Activated T-helper 1 cell treated with anti-CD3 and anti-CD28 coated beads, Interleukin-12 subunit alpha, Interleukin-12 subunit beta, Interleukin-2, Interleukin-4 antibody, amounts not matched to agents 30 ng/mL and 10 ng/mL and 1 ng/mL, durations not matched to agents 14 hours and 24 hours and 36 hours (primary cell): ENCODE data around the gene ITIH5. TPM values are rescaled to one million over a fixed set of nuclear protein-coding genes. Genes with fewer than 3 reads are reported as not detected.

Experiments used
- DNase-seq: peaks from one replicate; pipeline ENCODE4 v3.0.0; 2021; ENCODE audit warnings: low spot score
- H3K27ac Mint-ChIP-seq: one replicate; pipeline ENCODE4 v1.8.0; 2021; ENCODE audit warnings: mild to moderate bottlenecking, mixed read lengths
- H3K27me3 Mint-ChIP-seq: one replicate; pipeline ENCODE4 v1.8.0; 2022; ENCODE audit warnings: mild to moderate bottlenecking, moderate library complexity, mixed read lengths; ENCODE audit not compliant: insufficient read depth
- H3K36me3 Mint-ChIP-seq: one replicate; pipeline ENCODE4 v1.8.0; 2021; ENCODE audit warnings: low read depth, mixed read lengths
- H3K4me1 Mint-ChIP-seq: one replicate; pipeline ENCODE4 v1.8.0; 2021; ENCODE audit warnings: low read depth, mixed read lengths
- H3K4me3 Mint-ChIP-seq: one replicate; pipeline ENCODE4 v1.8.0; 2021; ENCODE audit warnings: mild to moderate bottlenecking, moderate library complexity, mixed read lengths
- H3K9me3 Mint-ChIP-seq: one replicate; pipeline ENCODE4 v1.8.0; 2021; ENCODE audit warnings: mixed read lengths
- intact Hi-C: fragments of 100-400 bp; cut with micrococcal nuclease; formaldehyde crosslinking; loops from one replicate; pipeline ENCODE4 v1.15.1; 2024
- total RNA-seq: library from RNA; stranded (reverse); gene quantifications from 2 replicates; pipeline ENCODE4 v1.2.3, GENCODE V29; 2022

The ITIH5 gene
- total RNA-seq, 1 donor from 2014 or later, result not detected

DNA sequence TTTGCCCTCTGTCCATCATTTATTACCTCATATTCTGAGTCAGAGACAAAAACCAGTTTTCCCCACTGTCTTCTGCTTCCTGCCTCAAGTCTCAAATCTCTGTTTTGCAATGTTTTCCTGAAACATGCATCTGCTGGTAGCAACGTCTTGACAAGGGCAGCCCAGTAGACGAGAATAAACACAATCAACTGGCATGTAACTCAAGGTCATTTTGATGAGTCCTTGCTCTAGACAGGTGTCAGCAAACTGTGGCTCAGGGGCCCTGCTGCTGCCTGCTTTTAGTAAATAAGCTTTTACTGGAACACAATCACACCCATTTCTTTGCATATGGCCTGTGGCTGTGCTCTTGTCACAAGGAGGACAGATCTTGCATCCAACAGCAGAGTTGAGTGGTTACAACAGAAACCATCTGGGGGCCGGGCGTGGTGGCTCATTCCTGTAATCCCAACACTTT lies 59.8 kb downstream of the ITIH5 start:
- DNase-seq, result no peak
- no peaks in the 10 kb centered on the region for H3K9me3 Mint-ChIP-seq
- no peaks in the 10 kb centered on the region for H3K4me1 Mint-ChIP-seq
- intact Hi-C loops, result no loop called here
- peaks cover 2% of the 10 kb centered on the region for H3K27me3 Mint-ChIP-seq
- no peak overlapping the region for H3K27ac Mint-ChIP-seq
- no peak overlapping the region for H3K4me3 Mint-ChIP-seq
- no peaks in the 10 kb centered on the region for H3K36me3 Mint-ChIP-seq

DNA sequence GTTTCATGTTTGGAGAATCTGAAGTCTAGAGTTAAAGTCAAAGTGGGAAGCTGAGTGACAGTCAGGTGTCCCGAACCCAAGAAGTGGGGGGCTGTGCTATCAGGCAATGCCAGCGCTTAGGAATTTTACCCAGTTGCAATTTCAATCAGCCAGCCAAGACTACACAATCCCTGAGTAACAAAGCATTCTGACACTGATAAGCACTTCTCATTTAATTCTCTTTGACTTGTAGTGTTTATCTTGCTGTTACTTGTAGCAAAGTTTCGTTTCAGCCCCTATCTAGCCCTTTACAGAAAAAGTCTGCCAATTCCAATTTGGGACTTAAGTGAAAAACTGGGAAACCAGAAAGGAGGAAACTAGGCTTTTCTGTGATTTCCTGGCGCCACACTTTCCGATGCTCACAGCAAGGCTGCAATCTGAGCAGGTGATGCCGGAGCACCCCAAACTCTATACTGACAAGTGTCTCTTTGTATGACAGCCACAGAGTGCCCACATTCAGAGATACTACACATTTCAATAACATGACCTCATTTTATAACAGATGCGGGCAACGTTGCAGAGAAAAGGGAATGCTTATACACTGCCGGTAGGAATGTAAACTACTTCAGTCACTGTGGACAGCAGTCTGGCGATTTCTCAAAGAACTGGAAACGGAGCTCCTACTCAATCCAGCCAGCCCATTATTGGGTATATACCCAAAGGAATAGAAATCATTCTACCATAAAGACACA lies 61.0 kb downstream of the ITIH5 start:
- Mint-ChIP-seq H3K36me3 (no peaks in the 10 kb centered on the region), H3K27me3 (peaks cover 2% of the 10 kb centered on the region), H3K4me1 (no peaks in the 10 kb centered on the region), H3K4me3 (no peak overlapping the region), H3K9me3 (no peaks in the 10 kb centered on the region), H3K27ac (no peak overlapping the region)
- DNase-seq, result no peak
- intact Hi-C loops, result no loop called here

DNA sequence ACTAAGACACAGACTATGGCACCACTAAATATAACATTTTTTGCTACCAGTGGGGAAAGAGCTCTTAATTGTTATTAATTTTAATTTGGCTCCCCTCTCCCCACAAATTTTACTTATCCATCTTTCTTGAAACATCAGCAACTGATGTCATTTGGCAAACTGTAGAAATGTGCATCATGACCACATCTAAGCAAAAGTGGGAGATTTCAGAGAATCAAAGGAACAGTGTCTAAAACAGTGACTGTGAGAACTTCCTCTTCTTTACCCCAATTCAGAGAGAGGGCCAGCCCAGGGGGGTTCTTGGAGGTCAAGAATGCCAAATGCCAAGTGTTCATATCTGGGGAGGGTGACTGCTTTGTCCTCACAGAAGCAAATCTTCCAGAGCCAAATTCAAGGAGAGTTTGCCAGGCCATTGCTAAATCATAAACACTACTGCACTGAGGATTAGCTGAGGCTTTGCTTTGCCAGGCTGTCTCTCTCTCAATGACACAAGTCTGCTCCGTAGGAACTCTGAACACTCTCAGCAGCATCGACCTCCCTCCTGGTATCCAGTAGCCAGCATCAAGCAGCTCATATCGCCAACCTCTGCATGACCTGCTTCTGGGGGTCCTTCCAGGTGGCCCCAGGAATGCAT lies 65.6 kb downstream of the ITIH5 start:
- Mint-ChIP-seq H3K4me1 (no peaks in the 10 kb centered on the region), H3K9me3 (no peaks in the 10 kb centered on the region), H3K4me3 (no peak overlapping the region), H3K36me3 (no peaks in the 10 kb centered on the region), H3K27me3 (peaks cover 5% of the 10 kb centered on the region), H3K27ac (no peak overlapping the region)
- intact Hi-C loops, result no loop called here
- no peak for DNase-seq

DNA sequence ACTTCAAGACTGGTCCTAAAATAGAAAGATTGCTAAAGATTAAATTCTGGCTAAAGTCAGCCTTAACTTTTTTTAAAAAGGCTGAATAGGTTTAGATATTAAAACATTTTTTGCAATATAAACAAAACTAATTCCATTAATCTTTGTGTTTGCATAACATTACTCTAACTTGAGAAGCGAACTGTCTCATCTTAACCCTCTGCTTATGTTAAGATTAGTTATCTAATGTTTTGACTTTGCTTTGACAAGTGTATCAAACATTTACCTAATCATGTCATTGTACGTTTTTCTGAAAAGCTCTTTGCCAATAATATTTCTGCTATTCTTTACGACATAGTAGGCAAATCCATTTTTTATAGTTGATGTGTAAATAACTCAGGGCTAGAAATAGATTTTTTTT lies 68.0 kb downstream of the ITIH5 start:
- H3K9me3 Mint-ChIP-seq, result no peaks in the 10 kb centered on the region
- H3K36me3 Mint-ChIP-seq, result no peaks in the 10 kb centered on the region
- H3K4me3 Mint-ChIP-seq, result no peak overlapping the region
- peaks cover 5% of the 10 kb centered on the region for H3K27me3 Mint-ChIP-seq
- intact Hi-C loops, result no loop called here
- H3K4me1 Mint-ChIP-seq, result no peaks in the 10 kb centered on the region
- DNase-seq, result no peak
- no peak overlapping the region for H3K27ac Mint-ChIP-seq

DNA sequence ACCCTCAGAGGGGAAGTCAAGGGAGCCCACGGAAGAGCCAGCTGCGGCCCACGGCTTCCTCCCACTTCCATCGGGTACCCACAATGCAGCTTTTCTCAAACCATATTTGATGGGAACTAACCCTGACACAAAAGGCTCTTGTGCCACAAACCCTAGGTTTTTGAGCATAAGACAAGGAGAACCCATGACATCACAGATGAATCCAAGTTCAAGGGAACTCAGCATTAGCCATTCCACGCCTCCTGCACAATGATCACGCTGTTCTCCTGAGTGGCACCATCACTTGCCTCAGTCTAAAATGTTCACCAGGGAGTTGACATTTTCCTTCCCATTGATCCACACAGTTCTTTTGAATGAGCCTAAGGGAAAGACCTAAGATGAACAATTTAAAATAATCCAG lies 70.4 kb downstream of the ITIH5 start:
- no peaks in the 10 kb centered on the region for H3K4me1 Mint-ChIP-seq
- DNase-seq, result no peak
- intact Hi-C loops, result no loop called here
- H3K9me3 Mint-ChIP-seq, result no peaks in the 10 kb centered on the region
- H3K27ac Mint-ChIP-seq, result no peak overlapping the region
- H3K4me3 Mint-ChIP-seq, result no peak overlapping the region
- H3K27me3 Mint-ChIP-seq, result peaks cover 5% of the 10 kb centered on the region
- no peaks in the 10 kb centered on the region for H3K36me3 Mint-ChIP-seq

DNA sequence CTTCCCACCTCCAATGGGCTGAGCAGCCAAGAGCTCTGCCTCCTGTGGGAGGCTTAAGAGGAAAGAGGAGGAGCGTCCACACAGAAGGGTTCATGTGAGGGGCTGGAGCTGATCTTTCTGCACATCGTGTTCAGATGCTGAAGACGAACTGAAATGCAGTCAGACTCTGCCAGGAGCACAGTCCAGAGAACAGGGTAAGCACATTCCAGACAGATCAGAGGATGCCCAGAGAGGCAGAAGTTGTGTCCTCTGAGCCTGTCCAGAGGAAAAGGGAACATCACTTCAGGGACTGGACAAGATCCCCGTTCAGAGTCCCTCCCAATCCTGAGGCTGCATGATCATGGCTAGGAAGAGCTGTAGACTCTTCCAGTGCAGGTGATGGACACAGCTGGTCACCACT lies 72.9 kb downstream of the ITIH5 start:
- H3K36me3 Mint-ChIP-seq, result no peaks in the 10 kb centered on the region
- H3K9me3 Mint-ChIP-seq, result no peaks in the 10 kb centered on the region
- intact Hi-C loops, result no loop called here
- H3K27ac Mint-ChIP-seq, result no peak overlapping the region
- no peak overlapping the region for H3K4me3 Mint-ChIP-seq
- no peak for DNase-seq
- H3K27me3 Mint-ChIP-seq, result peaks cover 3% of the 10 kb centered on the region
- no peaks in the 10 kb centered on the region for H3K4me1 Mint-ChIP-seq

DNA sequence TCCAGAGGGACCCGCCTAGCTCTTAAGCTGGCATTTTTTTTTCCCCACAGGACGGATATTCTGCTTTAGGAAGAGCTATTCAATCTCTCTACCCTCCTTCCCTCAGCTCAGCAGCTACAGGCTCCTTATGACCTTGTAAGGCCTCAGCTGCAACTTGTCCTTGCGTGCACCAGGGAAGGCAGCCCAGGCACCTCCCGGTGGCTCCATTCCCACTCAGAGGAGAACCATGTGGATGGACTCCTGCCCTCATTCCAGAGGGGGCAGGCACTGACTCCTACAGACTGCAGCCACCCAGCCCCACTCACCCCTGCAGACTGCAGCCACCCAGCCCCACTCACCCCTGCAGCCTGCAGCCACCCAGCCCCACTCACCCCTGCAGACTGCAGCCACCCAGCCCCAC lies 73.7 kb downstream of the ITIH5 start:
- H3K27ac Mint-ChIP-seq, result no peak overlapping the region

DNA sequence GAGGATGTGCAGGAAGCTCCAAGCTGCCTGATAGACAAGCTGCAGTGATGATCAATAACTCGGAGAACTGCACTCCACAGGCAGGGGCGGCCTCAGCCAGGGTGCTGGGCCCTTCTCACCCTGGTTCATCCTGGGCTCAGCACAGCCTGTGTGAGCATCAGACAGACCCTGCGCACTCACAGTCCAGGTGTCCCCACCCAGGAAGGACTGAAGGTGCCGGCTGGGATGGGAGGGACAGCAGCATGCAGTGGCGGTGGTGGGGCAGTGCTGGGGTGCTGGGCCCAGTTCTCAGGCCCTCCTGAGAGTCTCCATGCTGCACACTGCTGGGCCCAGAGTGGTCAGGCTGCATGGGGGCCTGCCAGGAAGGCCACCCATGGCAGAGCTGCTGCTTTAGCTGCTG lies 74.1 kb downstream of the ITIH5 start:
- no peak overlapping the region for H3K4me3 Mint-ChIP-seq
- peaks cover 2% of the 10 kb centered on the region for H3K27me3 Mint-ChIP-seq
- intact Hi-C loops, result no loop called here
- DNase-seq, result no peak
- no peaks in the 10 kb centered on the region for H3K9me3 Mint-ChIP-seq
- no peaks in the 10 kb centered on the region for H3K36me3 Mint-ChIP-seq
- no peaks in the 10 kb centered on the region for H3K4me1 Mint-ChIP-seq
- H3K27ac Mint-ChIP-seq, result no peak overlapping the region

More for the DNA sequence above, 73.7 kb downstream of the ITIH5 start:
- Mint-ChIP-seq H3K27me3 (peaks cover 2% of the 10 kb centered on the region), H3K36me3 (no peaks in the 10 kb centered on the region), H3K4me1 (no peaks in the 10 kb centered on the region), H3K9me3 (no peaks in the 10 kb centered on the region), H3K4me3 (no peak overlapping the region)
- intact Hi-C loops, result no loop called here
- DNase-seq, result no peak

DNA sequence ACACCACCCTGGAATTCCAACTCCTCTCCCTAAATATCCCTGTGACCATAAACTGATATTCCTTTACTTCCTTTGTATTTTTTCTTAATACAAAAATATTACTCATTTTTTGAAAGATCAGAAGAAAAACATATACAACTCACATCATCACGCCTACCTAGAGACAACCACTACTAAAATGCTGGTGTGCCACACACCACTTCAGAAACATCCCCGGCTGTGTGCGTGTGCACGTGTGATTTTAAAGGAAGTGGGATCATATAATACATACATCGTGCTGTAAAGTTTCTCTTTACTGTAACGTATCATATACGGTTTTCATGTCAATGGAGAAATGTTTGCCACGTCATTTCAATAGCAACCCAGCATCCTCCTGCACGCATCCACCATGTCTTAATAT lies 76.5 kb downstream of the ITIH5 start:
- no peaks in the 10 kb centered on the region for H3K36me3 Mint-ChIP-seq
- no peaks in the 10 kb centered on the region for H3K4me1 Mint-ChIP-seq
- no peak for DNase-seq
- H3K4me3 Mint-ChIP-seq, result no peak overlapping the region
- peaks cover 2% of the 10 kb centered on the region for H3K27me3 Mint-ChIP-seq
- intact Hi-C loops, result no loop called here
- H3K27ac Mint-ChIP-seq, result no peak overlapping the region
- H3K9me3 Mint-ChIP-seq, result no peaks in the 10 kb centered on the region

DNA sequence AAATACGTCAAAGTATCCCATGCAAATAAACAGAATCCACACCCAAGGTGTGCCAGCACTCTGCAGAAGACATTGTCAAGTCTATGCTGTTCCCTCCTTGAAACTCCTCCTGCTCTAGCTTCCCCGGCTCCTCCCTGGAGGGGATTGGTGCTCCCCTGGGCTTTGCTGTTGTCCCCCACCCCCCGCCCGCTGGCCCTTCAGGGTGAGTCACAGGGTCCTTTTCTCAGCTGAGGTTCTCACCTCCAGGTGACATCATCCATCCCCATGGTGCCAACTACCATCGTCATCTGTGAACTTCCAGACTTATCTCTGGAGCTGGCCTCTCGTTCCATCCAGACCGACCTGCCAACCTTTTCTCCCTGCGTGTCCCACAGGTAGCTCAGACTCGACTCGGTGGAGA lies 77.0 kb downstream of the ITIH5 start:
- Mint-ChIP-seq H3K36me3 (no peaks in the 10 kb centered on the region), H3K27me3 (peaks cover 2% of the 10 kb centered on the region), H3K27ac (no peak overlapping the region), H3K4me1 (no peaks in the 10 kb centered on the region), H3K9me3 (no peaks in the 10 kb centered on the region), H3K4me3 (no peak overlapping the region)
- DNase-seq, result no peak
- intact Hi-C loops, result no loop called here

DNA sequence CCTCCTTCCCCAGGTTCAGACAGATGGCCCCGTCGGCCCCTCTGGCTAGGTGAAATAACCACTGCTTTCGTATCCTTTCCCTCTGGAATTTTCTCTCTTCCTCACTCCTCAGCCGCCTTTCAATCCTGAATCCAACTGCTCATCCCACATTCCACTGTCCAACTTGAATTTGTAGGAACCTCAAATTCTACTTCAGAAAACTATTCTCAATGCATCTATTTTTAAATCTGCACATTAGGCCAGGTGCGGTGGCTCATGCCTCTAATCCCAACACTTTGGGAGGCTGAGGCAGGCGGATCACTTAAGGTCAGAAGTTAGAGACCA lies 78.9 kb downstream of the ITIH5 start:
- H3K27ac Mint-ChIP-seq, result no peak overlapping the region
- intact Hi-C loops, result no loop called here
- no peaks in the 10 kb centered on the region for H3K4me1 Mint-ChIP-seq
- no peaks in the 10 kb centered on the region for H3K9me3 Mint-ChIP-seq
- H3K4me3 Mint-ChIP-seq, result no peak overlapping the region
- H3K36me3 Mint-ChIP-seq, result no peaks in the 10 kb centered on the region
- H3K27me3 Mint-ChIP-seq, result peaks cover 2% of the 10 kb centered on the region
- no peak for DNase-seq

DNA sequence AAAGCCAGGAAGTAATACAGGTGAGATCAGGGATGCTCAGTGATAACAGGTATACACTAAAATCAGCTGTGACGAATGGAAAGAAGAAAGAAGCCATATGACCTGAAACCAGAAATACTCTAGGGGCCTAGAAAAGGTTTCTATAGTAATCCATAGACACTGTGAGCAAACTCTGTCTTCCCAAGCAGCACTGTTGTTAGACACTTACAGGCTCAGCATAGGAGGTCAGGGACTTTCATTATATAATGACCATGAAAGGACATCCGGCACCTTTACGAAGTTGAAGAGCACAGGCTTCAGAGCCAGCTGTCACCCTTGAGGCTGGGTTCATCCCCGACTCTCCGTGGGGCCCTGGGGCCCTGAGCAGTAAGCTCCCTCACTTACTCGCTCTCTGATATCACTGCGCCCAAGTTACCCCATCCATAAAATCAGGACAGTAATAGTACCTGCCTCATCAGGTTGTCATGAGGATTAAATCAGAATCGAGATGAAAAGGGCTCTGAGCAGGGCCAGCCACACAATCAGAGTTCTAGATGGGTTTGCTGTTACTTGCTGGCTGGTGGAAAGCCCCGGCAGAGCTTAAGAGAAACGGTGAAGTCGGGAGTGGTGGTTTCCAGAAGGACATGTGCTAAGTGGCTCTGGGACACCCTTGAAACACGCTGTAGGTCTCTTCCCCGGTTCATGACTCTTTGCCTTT lies 79.5 kb downstream of the ITIH5 start:
- H3K36me3 Mint-ChIP-seq, result no peaks in the 10 kb centered on the region
- no peak overlapping the region for H3K27ac Mint-ChIP-seq
- H3K4me1 Mint-ChIP-seq, result no peaks in the 10 kb centered on the region
- peaks cover 2% of the 10 kb centered on the region for H3K27me3 Mint-ChIP-seq
- intact Hi-C loops, result no loop called here
- no peaks in the 10 kb centered on the region for H3K9me3 Mint-ChIP-seq
- H3K4me3 Mint-ChIP-seq, result no peak overlapping the region
- no peak for DNase-seq

DNA sequence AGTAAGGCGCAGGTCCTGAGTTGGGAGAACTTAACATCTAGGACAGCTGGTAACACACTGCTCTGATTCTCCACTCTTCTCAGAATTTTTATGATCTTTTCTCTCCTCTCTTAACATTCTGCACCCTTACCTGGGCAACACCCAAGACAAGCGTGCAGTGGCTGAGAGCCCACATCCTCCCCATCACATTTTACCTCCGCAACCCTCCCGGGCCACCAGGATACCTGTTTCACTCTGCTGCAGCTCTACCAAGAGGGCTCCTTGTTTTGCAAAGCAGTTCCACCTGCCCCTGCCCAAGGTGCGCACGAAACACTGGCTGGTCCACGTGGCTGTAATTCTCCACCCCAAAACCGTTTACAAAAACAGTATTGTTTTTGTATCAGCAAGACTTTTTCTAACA lies 81.5 kb downstream of the ITIH5 start:
- intact Hi-C loops, result no loop called here
- Mint-ChIP-seq H3K27ac (no peak overlapping the region), H3K27me3 (peaks cover 2% of the 10 kb centered on the region), H3K9me3 (no peaks in the 10 kb centered on the region), H3K4me1 (no peaks in the 10 kb centered on the region), H3K36me3 (no peaks in the 10 kb centered on the region), H3K4me3 (no peak overlapping the region)
- no peak for DNase-seq
